Keratinocyte (primary cell): ENCODE measurements around the gene NRP1. TPM values are rescaled to one million over a fixed set of nuclear protein-coding genes. Genes with fewer than 3 reads are reported as not detected.

Experiments used
- DNase-seq: peaks from one replicate; pipeline ENCODE4 v3.0.0-alpha.2; 2011; ENCODE audit warnings: low read depth, missing footprints, low spot score
- FAIRE-seq: peaks from 2 replicates; lab custom pipeline; 2011; peaks lifted over from hg19 to GRCh38; lab: Jason Lieb, UNC
- H2AFZ ChIP-seq: 2 replicates; pipeline ENCODE4 v1.6.0; 2012; ENCODE audit warnings: low read length, control low read depth, inconsistent platforms; ENCODE audit not compliant: control insufficient read depth
- H3K27ac ChIP-seq: 2 replicates; pipeline ENCODE4 v1.5.1; 2011; ENCODE audit warnings: low read length; ENCODE audit not compliant: control insufficient read depth, insufficient read depth
- H3K27me3 ChIP-seq: 3 replicates; pipeline ENCODE4 v1.6.0; 2011; ENCODE audit warnings: low read length; ENCODE audit not compliant: control insufficient read depth, insufficient read depth; ENCODE audit errors: extremely low read depth
- H3K36me3 ChIP-seq, 2 experiments: 2 replicates in 1 of 2; 3 replicates in 1 of 2; pipeline ENCODE4 v1.5.1; 2011; ENCODE audit warnings: low read length in 2 of 2, mild to moderate bottlenecking in 1 of 2; ENCODE audit not compliant: control insufficient read depth in 2 of 2, insufficient read depth in 2 of 2; ENCODE audit errors: extremely low read depth in 1 of 2
- H3K4me1 ChIP-seq: 3 replicates; pipeline ENCODE4 v1.5.1; 2011; ENCODE audit warnings: low read length; ENCODE audit not compliant: control insufficient read depth, insufficient read depth; ENCODE audit errors: extremely low read depth
- H3K4me2 ChIP-seq: 3 replicates; pipeline ENCODE4 v1.6.0; 2011; ENCODE audit warnings: low read depth, low read length; ENCODE audit not compliant: control insufficient read depth, insufficient read depth; ENCODE audit errors: extremely low read depth
- H3K4me3 ChIP-seq, 3 experiments: fragments of 200-600 bp in 1 of 3; sonication (generic) in 1 of 3; 2 replicates in 2 of 3; 3 replicates in 1 of 3; pipeline ENCODE4 v1.5.1; 2011 to 2016; ENCODE audit warnings: low read length in 3 of 3, mild to moderate bottlenecking in 3 of 3, control low read depth in 2 of 3, inconsistent platforms in 1 of 3, low read depth in 1 of 3, mixed read lengths in 1 of 3, mixed run types in 1 of 3, moderate library complexity in 1 of 3; ENCODE audit not compliant: control insufficient read depth in 2 of 3, insufficient read depth in 2 of 3; ENCODE audit errors: extremely low read depth in 1 of 3
- H3K79me2 ChIP-seq: 2 replicates; pipeline ENCODE4 v1.6.0; 2012; ENCODE audit warnings: low read length; ENCODE audit not compliant: control insufficient read depth, insufficient read depth
- H3K9ac ChIP-seq: 3 replicates; pipeline ENCODE4 v1.6.0; 2011; ENCODE audit warnings: low read length; ENCODE audit not compliant: control insufficient read depth, insufficient read depth; ENCODE audit errors: extremely low read depth
- H3K9me1 ChIP-seq: 3 replicates; pipeline ENCODE4 v1.6.0; 2011; ENCODE audit warnings: low read length; ENCODE audit not compliant: control insufficient read depth, insufficient read depth; ENCODE audit errors: extremely low read depth
- H3K9me3 ChIP-seq: 2 replicates; pipeline ENCODE4 v1.5.1; 2012; ENCODE audit warnings: low read depth, low read length; ENCODE audit not compliant: control insufficient read depth
- H4K20me1 ChIP-seq: 3 replicates; pipeline ENCODE4 v1.6.0; 2011; ENCODE audit warnings: low read length; ENCODE audit not compliant: control insufficient read depth, insufficient read depth; ENCODE audit errors: extremely low read depth
- CTCF ChIP-seq, 3 experiments: IDR thresholded peaks in 1 of 3; conservative IDR thresholded peaks in 1 of 3; optimal IDR thresholded peaks in 1 of 3; 2 replicates in 2 of 3; 3 replicates in 1 of 3; pipeline versions ENCODE3 to v1.5.1; 2011; ENCODE audit warnings: low read length in 3 of 3, mild to moderate bottlenecking in 3 of 3, moderate library complexity in 2 of 3, control low read depth in 1 of 3, inconsistent platforms in 1 of 3; ENCODE audit not compliant: insufficient read depth in 2 of 3; ENCODE audit errors: extremely low read depth in 1 of 3
- EZH2 ChIP-seq: IDR thresholded peaks from one replicate; pipeline ENCODE4 v1.6.1; 2012; ENCODE audit warnings: inconsistent platforms, mild to moderate bottlenecking, low read length, moderate library complexity
- dilution Hi-C: fragments of 300-500 bp; cut with MboI; formaldehyde crosslinking; loops from one replicate; pipeline ENCODE4 v1.7.0; 2020; ENCODE audit warnings: low sequenced_read_pairs; ENCODE audit not compliant: extremely low pct_ligation_motif_present
- polyA plus RNA-seq, 5 experiments: library from polyadenylated mRNA; depleted of rRNA in 3 of 5; stranded (reverse) in 3 of 5; stranded (forward) in 1 of 5; unstranded in 1 of 5; fragments of >200 nt; gene quantifications; 1 replicate in 1 of 5; 2 replicates in 3 of 5; 3 replicates in 1 of 5; pipeline versions ENCODE4 v1.2.1 to v1.2.3, GENCODE V29; 2011 to 2012; ENCODE audit warnings: missing spikeins in 2 of 5, low read depth in 1 of 5, low replicate concordance in 1 of 5

NRP1 gene
- polyA plus RNA-seq, 1 donor (not counting 4 experiments of a cell fraction or from before 2014, with no cell fraction given), result 36.2 TPM

GRCh38 chr10:33161550-33162247 lies 172.8 kb downstream of the NRP1 start:
- no peak overlapping the region for H3K27ac ChIP-seq
- dilution Hi-C loops, result no loop called here
- FAIRE-seq, result no peak

GRCh38 chr10:33160151-33160550 lies 174.3 kb downstream of the NRP1 start:
- H3K9me1 ChIP-seq, result no peaks in the 10 kb centered on the region
- H3K4me1 ChIP-seq, result peaks cover 22% of the 10 kb centered on the region
- H3K4me3 ChIP-seq, result no peak overlapping the region
- dilution Hi-C loops, result no loop called here
- no peaks in the 10 kb centered on the region for H4K20me1 ChIP-seq
- H3K4me2 ChIP-seq, result no peak overlapping the region
- H3K9ac ChIP-seq, result no peak overlapping the region
- H2AFZ ChIP-seq, result no peak overlapping the region
- no peaks in the 10 kb centered on the region for H3K27me3 ChIP-seq
- no peak overlapping the region for H3K27ac ChIP-seq
- TF ChIP-seq CTCF (optimal IDR thresholded peaks at IDR 0.05 in 1 of 3, IDR thresholded peaks at IDR 0.05 in 1 of 3, conservative IDR thresholded peaks at IDR 0.05 in 1 of 3; ENCODE audit: extremely low read depth in 1 of 3, insufficient read depth in 2 of 3, low read length in 3 of 3), result no peak
- no peak for TF ChIP-seq EZH2
- no peaks in the 10 kb centered on the region for H3K9me3 ChIP-seq
- no peaks in the 10 kb centered on the region for H3K36me3 ChIP-seq
- no peaks in the 10 kb centered on the region for H3K79me2 ChIP-seq
- DNase-seq (no peak), FAIRE-seq (no peak)

More at GRCh38 chr10:33161550-33162247, 172.8 kb downstream of the NRP1 start:
- no peak overlapping the region for H2AFZ ChIP-seq
- peaks cover 8% of the 10 kb centered on the region for H3K4me1 ChIP-seq
- no peaks in the 10 kb centered on the region for H3K9me3 ChIP-seq
- DNase-seq, result no peak
- no peaks in the 10 kb centered on the region for H4K20me1 ChIP-seq
- TF ChIP-seq EZH2, result no peak
- TF ChIP-seq CTCF (optimal IDR thresholded peaks at IDR 0.05 in 1 of 3, IDR thresholded peaks at IDR 0.05 in 1 of 3, conservative IDR thresholded peaks at IDR 0.05 in 1 of 3; ENCODE audit: extremely low read depth in 1 of 3, insufficient read depth in 2 of 3, low read length in 3 of 3), result no peak
- H3K79me2 ChIP-seq, result no peaks in the 10 kb centered on the region
- no peak overlapping the region for H3K4me2 ChIP-seq
- H3K36me3 ChIP-seq, result no peaks in the 10 kb centered on the region
- H3K4me3 ChIP-seq, result no peak overlapping the region
- H3K9me1 ChIP-seq, result no peaks in the 10 kb centered on the region
- H3K9ac ChIP-seq, result no peak overlapping the region
- no peaks in the 10 kb centered on the region for H3K27me3 ChIP-seq
